Breast epithelium (tissue), 4 donors: ENCODE data around the gene SDCCAG8. TPM values are rescaled to one million over a fixed set of nuclear protein-coding genes. Genes with fewer than 3 reads are reported as not detected.

Source experiments
- DNase-seq, 2 donors: peaks; one replicate each; pipeline ENCODE4 v3.0.0-alpha.2; 2019; ENCODE audit warnings: low spot score in 2 of 2
- H3K27ac ChIP-seq, 2 donors: fragments of 200-600 bp; sonication (generic) in 1 of 2; one replicate each; pipeline ENCODE4 v1.5.1; 2016 to 2019; ENCODE audit warnings: mild to moderate bottlenecking in 1 of 2
- H3K27me3 ChIP-seq, 2 donors: fragments of 200-600 bp; sonication (generic) in 1 of 2; one replicate each; pipeline versions ENCODE4 v1.5.1 to v1.6.0; 2017 to 2019; ENCODE audit warnings: control low read depth in 1 of 2, mild to moderate bottlenecking in 1 of 2
- H3K36me3 ChIP-seq: fragments of 200-600 bp; one replicate; pipeline ENCODE4 v1.5.1; 2019
- H3K4me1 ChIP-seq, 2 donors: fragments of 200-600 bp; sonication (generic); one replicate each; pipeline ENCODE4 v1.5.1; 2016 to 2019; ENCODE audit warnings: control low read depth in 1 of 2
- H3K4me3 ChIP-seq, 3 donors: fragments of 200-600 bp; sonication (generic); 1 replicate in 2 of 3; 2 replicates in 1 of 3; pipeline ENCODE4 v1.5.1; 2016 to 2019; ENCODE audit warnings: mild to moderate bottlenecking in 3 of 3, moderate library complexity in 2 of 3
- H3K9me3 ChIP-seq, 2 donors: fragments of 200-600 bp; sonication (generic) in 1 of 2; one replicate each; pipeline ENCODE4 v1.5.1; 2016 to 2019; ENCODE audit warnings: control low read depth in 1 of 2
- POLR2A ChIP-seq: fragments of 450-650 bp; IDR thresholded peaks from one replicate; pipeline ENCODE4 v1.6.1; 2016; ENCODE audit warnings: antibody characterized with exemption, mild to moderate bottlenecking, moderate library complexity
- POLR2AphosphoS5 ChIP-seq, 3 donors: sonication (generic); formaldehyde crosslinking; IDR thresholded peaks; one replicate each; pipeline ENCODE4 v1.6.1; 2017; ENCODE audit warnings: antibody characterized with exemption in 3 of 3
- intact Hi-C: fragments of 100-400 bp; cut with DNase I; formaldehyde crosslinking; loops from one replicate; pipeline ENCODE4 v1.15.1; 2023; ENCODE audit warnings: low total_unique reads
- total RNA-seq, 3 donors: library from RNA; depleted of rRNA; stranded (reverse); fragments of >200 nt; gene quantifications; one replicate each; pipeline ENCODE4 v1.1.0, GENCODE V29; 2016
- TF ChIP-seq, protein P1 (sequence below), 3 donors: fragments of 450-650 bp; IDR thresholded peaks; one replicate each; pipeline ENCODE4 v1.5.1; 2016 to 2017; ENCODE audit warnings: antibody characterized with exemption in 3 of 3, mild to moderate bottlenecking in 3 of 3, moderate library complexity in 3 of 3

SDCCAG8 gene
- total RNA-seq, 3 donors from 2014 or later, result 48.6 to 73.0 (median 62.3) TPM

DNA sequence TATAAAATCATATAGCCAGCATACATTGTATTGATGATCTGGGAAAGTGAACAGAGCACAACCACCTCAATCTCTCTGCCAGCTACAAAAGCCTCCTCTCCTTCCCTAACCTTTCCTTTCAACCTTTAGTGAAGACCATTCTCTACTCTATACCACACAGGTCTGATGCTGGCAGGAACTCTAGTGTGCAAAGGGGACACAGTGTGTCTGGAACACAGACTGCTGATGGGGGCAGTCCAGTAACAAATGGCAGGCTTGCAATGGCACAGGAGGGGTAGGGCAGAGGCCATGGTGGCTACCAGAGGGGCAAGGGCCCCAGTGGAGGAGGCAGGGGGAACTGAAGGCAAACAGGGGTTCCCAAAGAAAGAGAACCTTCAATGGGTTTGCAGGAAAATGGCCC, 37.8 kb upstream of the SDCCAG8 start:
- TF ChIP-seq, protein P1, sequence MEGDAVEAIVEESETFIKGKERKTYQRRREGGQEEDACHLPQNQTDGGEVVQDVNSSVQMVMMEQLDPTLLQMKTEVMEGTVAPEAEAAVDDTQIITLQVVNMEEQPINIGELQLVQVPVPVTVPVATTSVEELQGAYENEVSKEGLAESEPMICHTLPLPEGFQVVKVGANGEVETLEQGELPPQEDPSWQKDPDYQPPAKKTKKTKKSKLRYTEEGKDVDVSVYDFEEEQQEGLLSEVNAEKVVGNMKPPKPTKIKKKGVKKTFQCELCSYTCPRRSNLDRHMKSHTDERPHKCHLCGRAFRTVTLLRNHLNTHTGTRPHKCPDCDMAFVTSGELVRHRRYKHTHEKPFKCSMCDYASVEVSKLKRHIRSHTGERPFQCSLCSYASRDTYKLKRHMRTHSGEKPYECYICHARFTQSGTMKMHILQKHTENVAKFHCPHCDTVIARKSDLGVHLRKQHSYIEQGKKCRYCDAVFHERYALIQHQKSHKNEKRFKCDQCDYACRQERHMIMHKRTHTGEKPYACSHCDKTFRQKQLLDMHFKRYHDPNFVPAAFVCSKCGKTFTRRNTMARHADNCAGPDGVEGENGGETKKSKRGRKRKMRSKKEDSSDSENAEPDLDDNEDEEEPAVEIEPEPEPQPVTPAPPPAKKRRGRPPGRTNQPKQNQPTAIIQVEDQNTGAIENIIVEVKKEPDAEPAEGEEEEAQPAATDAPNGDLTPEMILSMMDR (IDR thresholded peaks at IDR 0.05), result no peak
- TF ChIP-seq POLR2A (no peak), POLR2AphosphoS5 (IDR thresholded peaks at IDR 0.05) (no peak)
- H3K4me3 ChIP-seq, result no peak overlapping the region
- H3K9me3 ChIP-seq, result no peaks in the 10 kb centered on the region
- no peak overlapping the region for H3K27ac ChIP-seq
- H3K36me3 ChIP-seq, result no peaks in the 10 kb centered on the region
- H3K4me1 ChIP-seq, result no peaks in the 10 kb centered on the region
- H3K27me3 ChIP-seq, result no peaks in the 10 kb centered on the region
- DNase-seq, result no peak
- intact Hi-C loops, result no loop called here

DNA sequence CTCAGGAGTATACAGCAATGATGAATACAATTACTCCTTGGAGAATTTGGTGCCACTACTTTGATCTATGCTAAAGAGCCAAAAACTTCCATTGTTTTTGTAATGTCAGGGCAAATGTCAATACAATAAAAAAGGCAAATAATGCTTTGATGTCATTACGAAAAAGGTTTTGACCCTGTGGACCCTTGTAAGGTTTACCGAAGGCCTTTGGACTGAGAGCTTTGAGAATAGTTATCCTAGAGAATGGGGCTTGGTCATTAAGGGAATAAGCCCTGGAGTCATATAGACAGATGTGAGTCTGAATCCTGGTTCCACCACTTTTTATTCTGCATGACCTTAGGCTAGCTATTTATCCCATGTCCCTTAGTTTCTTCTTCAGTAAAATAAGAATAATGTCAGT, 28.2 kb upstream of the SDCCAG8 start:
- TF ChIP-seq, protein P1 (IDR thresholded peaks at IDR 0.05), result no peak
- TF ChIP-seq POLR2AphosphoS5 (IDR thresholded peaks at IDR 0.05), result no peak
- TF ChIP-seq POLR2A, result no peak
- intact Hi-C loops, result no loop called here
- no peak overlapping the region for H3K4me3 ChIP-seq
- H3K36me3 ChIP-seq, result no peaks in the 10 kb centered on the region
- DNase-seq, result no peak
- H3K27me3 ChIP-seq, result no peaks in the 10 kb centered on the region
- H3K4me1 ChIP-seq, result no peaks in the 10 kb centered on the region
- H3K9me3 ChIP-seq, result peaks cover 12 to 21% of the 10 kb centered on the region in 2 donors
- no peak overlapping the region for H3K27ac ChIP-seq

DNA sequence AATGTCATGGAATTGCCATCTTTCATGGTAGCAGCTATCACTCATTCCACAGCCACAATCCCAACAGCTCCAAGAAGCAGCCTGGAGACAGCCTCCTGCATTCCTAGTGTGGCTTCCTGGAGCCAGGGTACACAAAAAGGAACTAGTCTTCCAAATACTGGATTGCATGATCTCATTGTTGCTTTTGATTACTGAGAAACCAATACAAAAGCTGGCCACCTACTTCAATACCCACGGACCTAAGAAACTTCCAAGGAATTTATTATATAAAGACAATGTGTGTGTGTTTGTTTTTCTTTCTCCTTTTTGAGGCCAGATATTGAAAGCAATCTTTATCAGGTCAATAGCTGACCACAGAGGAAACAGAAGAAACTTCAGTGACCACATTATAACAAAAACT, 26.3 kb upstream of the SDCCAG8 start:
- Histone ChIP-seq H3K4me3 (no peak overlapping the region), H3K36me3 (no peaks in the 10 kb centered on the region), H3K9me3 (peaks cover 12 to 21% of the 10 kb centered on the region in 2 donors), H3K4me1 (no peaks in the 10 kb centered on the region), H3K27me3 (no peaks in the 10 kb centered on the region), H3K27ac (no peak overlapping the region)
- no peak for DNase-seq
- TF ChIP-seq POLR2AphosphoS5 (IDR thresholded peaks at IDR 0.05), result no peak
- TF ChIP-seq, protein P1 (IDR thresholded peaks at IDR 0.05), result no peak
- TF ChIP-seq POLR2A, result no peak
- intact Hi-C loops, result no loop called here

DNA sequence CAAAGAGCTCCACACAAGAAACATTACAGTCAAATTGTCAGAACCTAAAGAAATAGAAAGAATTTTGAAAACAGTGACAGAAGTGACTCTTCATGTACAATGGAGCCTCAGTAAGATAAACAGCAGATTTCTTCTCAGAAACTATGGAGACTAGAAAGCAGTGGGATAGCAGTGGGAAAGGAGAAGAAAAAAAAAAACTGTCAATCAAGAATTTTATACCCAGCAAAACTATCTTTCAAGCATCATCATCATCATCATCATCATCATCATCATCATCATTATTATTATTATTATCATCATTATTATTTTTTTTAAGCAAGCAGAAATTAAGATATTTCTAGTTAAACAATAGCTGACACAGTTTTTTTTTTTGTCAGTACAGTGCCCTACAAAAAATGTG, 24.9 kb upstream of the SDCCAG8 start:
- Histone ChIP-seq H3K4me1 (no peaks in the 10 kb centered on the region), H3K36me3 (no peaks in the 10 kb centered on the region), H3K9me3 (peaks cover 12 to 21% of the 10 kb centered on the region in 2 donors), H3K4me3 (no peak overlapping the region), H3K27me3 (no peaks in the 10 kb centered on the region), H3K27ac (no peak overlapping the region)
- TF ChIP-seq POLR2AphosphoS5 (IDR thresholded peaks at IDR 0.05), result no peak
- TF ChIP-seq POLR2A, result no peak
- TF ChIP-seq, protein P1 (IDR thresholded peaks at IDR 0.05), result no peak
- intact Hi-C loops, result no loop called here
- DNase-seq, result no peak

DNA sequence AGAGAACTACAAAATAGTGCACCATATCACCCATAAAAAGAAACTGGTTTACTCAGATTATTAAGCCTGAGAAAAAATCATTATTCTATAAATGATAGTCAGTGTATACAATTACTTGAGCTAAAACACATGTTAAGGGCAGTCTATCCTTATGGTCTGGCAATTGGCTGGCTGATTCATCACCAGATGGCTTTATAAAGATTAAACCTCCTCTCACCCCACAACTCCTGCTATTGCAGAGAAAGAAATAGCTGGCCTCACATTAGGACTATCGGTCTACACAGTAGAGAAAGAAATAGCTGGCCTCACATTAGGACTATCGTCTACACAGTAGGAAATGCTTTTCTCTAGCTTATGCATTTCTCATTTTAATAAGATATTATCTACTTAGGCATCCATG, 21.9 kb upstream of the SDCCAG8 start:
- intact Hi-C loops, result no loop called here
- TF ChIP-seq POLR2AphosphoS5 (IDR thresholded peaks at IDR 0.05), result no peak
- no peak for TF ChIP-seq POLR2A
- TF ChIP-seq, protein P1 (IDR thresholded peaks at IDR 0.05), result no peak

More for the DNA sequence above, 21.9 kb upstream of the SDCCAG8 start:
- H3K9me3 ChIP-seq, result peaks cover 12 to 21% of the 10 kb centered on the region in 2 donors
- DNase-seq, result no peak
- H3K36me3 ChIP-seq, result no peaks in the 10 kb centered on the region
- H3K4me3 ChIP-seq, result no peak overlapping the region
- H3K27me3 ChIP-seq, result no peaks in the 10 kb centered on the region
- no peak overlapping the region for H3K27ac ChIP-seq
- H3K4me1 ChIP-seq, result no peaks in the 10 kb centered on the region
